Measurements from ENCODE around the gene FOXA2. TPM values are rescaled to one million over a fixed set of nuclear protein-coding genes. Genes with fewer than 3 reads are reported as not detected.

The FOXA2 gene
- polyA plus RNA-seq, 3 donors: not detected

GRCh38 chr20:22561965-22562577 is 22.3 kb downstream of the FOXA2 start:
- Mint-ChIP-seq H3K9me3 (peaks cover 0 to 16% (median 2%) of the 10 kb centered on the region in 7 donors), H3K36me3 (no peaks in the 10 kb centered on the region), H3K27me3 (ENCODE audit: low read depth in 3 of 3) (peaks cover 83 to 91% (median 89%) of the 10 kb centered on the region in 3 donors), H3K4me3 (peak overlapping the region in 1 of 2 donors; percentile 78), H3K4me1 (no peaks in the 10 kb centered on the region), H3K27ac (no peak overlapping the region)
- H3K79me2 ChIP-seq (ENCODE audit: insufficient read depth, low read length): no peaks in the 10 kb centered on the region
- H2AFZ ChIP-seq (ENCODE audit: insufficient read depth, low read depth, low read length, poor library complexity, severe bottlenecking): no peak overlapping the region
- no peaks in the 10 kb centered on the region for H4K20me1 ChIP-seq (ENCODE audit: insufficient read depth, low read length)
- no peak overlapping the region for H3K4me3 ChIP-seq (replicated peaks in 1 of 3; ENCODE audit: low read depth in 2 of 3, low read length in 3 of 3)
- H3K9me3 ChIP-seq (replicated peaks in 1 of 2; ENCODE audit: control insufficient read depth in 1 of 2, insufficient read depth in 1 of 2, low read length in 2 of 2): peaks cover 0 to 20% of the 10 kb centered on the region in 2 donors
- no peaks in the 10 kb centered on the region for H3K4me1 ChIP-seq (ENCODE audit: control insufficient read depth in 1 of 2, insufficient read depth in 2 of 2, low read length in 2 of 2)
- no peak for TF ChIP-seq CTCF (IDR thresholded peaks at IDR 0.05)
- intact Hi-C loops (cut with micrococcal nuclease): no loop called here
- H3K36me3 ChIP-seq (replicated peaks in 1 of 2; ENCODE audit: control insufficient read depth in 1 of 2, insufficient read depth in 2 of 2, low read length in 2 of 2): no peaks in the 10 kb centered on the region
- DNase-seq: no peak
- peaks cover 85 to 91% of the 10 kb centered on the region in 2 donors for H3K27me3 ChIP-seq (ENCODE audit: control insufficient read depth in 2 of 2, insufficient read depth in 2 of 2, low read length in 2 of 2)
- no peak overlapping the region for H3K9ac ChIP-seq (ENCODE audit: insufficient read depth, low read length, poor library complexity, severe bottlenecking)
- WGBS (ENCODE audit: insufficient coverage): 2% methylated on average over 4 of the region's 9 CpGs
- no peak overlapping the region for H3K27ac ChIP-seq (ENCODE audit: low read depth in 1 of 2, low read length in 2 of 2)
- H3K4me2 ChIP-seq (replicated peaks; ENCODE audit: extremely low read depth, low read length, poor library complexity, severe bottlenecking): no peak overlapping the region

- H3K4me1 Mint-ChIP-seq: no peaks in the 10 kb centered on the region
- no peak for DNase-seq
- Histone ChIP-seq H3K4me1 (ENCODE audit: control insufficient read depth in 1 of 2, insufficient read depth in 2 of 2, low read length in 2 of 2) (no peaks in the 10 kb centered on the region), H3K27me3 (ENCODE audit: control insufficient read depth in 2 of 2, insufficient read depth in 2 of 2, low read length in 2 of 2) (peaks cover 72 to 78% of the 10 kb centered on the region in 2 donors), H3K9ac (ENCODE audit: insufficient read depth, low read length, poor library complexity, severe bottlenecking) (no peak overlapping the region), H3K27ac (ENCODE audit: low read depth in 1 of 2, low read length in 2 of 2) (no peak overlapping the region), H3K4me3 (replicated peaks in 1 of 3; ENCODE audit: low read depth in 2 of 3, low read length in 3 of 3) (no peak overlapping the region), H3K79me2 (ENCODE audit: insufficient read depth, low read length) (no peaks in the 10 kb centered on the region), H4K20me1 (ENCODE audit: insufficient read depth, low read length) (no peaks in the 10 kb centered on the region), H2AFZ (ENCODE audit: insufficient read depth, low read depth, low read length, poor library complexity, severe bottlenecking) (no peak overlapping the region), H3K4me2 (replicated peaks; ENCODE audit: extremely low read depth, low read length, poor library complexity, severe bottlenecking) (no peak overlapping the region), H3K9me3 (replicated peaks in 1 of 2; ENCODE audit: control insufficient read depth in 1 of 2, insufficient read depth in 1 of 2, low read length in 2 of 2) (peaks cover 0 to 19% of the 10 kb centered on the region in 2 donors), H3K36me3 (replicated peaks in 1 of 2; ENCODE audit: control insufficient read depth in 1 of 2, insufficient read depth in 2 of 2, low read length in 2 of 2) (no peaks in the 10 kb centered on the region)
- no peak overlapping the region for H3K27ac Mint-ChIP-seq
- H3K4me3 Mint-ChIP-seq: peak overlapping the region in 1 of 2 donors; percentile 70
- peaks cover 0 to 16% (median 2%) of the 10 kb centered on the region in 7 donors for H3K9me3 Mint-ChIP-seq
- no peak for TF ChIP-seq CTCF (IDR thresholded peaks at IDR 0.05)
- 14% methylated on average over 13 of the region's 16 CpGs for WGBS (ENCODE audit: insufficient coverage)
- H3K27me3 Mint-ChIP-seq (ENCODE audit: low read depth in 3 of 3): peaks cover 74 to 86% (median 76%) of the 10 kb centered on the region in 3 donors
- H3K36me3 Mint-ChIP-seq: no peaks in the 10 kb centered on the region
- intact Hi-C loops (cut with micrococcal nuclease): no loop called here
These were observed 23.6 kb downstream of the FOXA2 start for GRCh38 chr20:22560817-22561216.

Data from CD14-positive monocyte (primary cell).